ENCODE data around the gene MIF. TPM values are rescaled to one million over a fixed set of nuclear protein-coding genes. Genes with fewer than 3 reads are reported as not detected.

MIF gene
- total and polyA plus RNA-seq, 2 of the 4 experiments (the other 2 are of a cell fraction) = 123 to 530 TPM

- POLR2A ChIA-PET (ENCODE audit: unreplicated experiment) = no interaction called here
- Histone ChIP-seq H3K18ac (ENCODE audit: low read depth, low read length) (no peak overlapping the region), H3K4me3 (ENCODE audit: insufficient read depth, low read depth, low read length) (no peak overlapping the region), H3K9me3 (ENCODE audit: control insufficient read depth, insufficient read depth, low read length) (no peaks in the 10 kb centered on the region), H3K36me3 (ENCODE audit: control insufficient read depth, insufficient read depth, low read length) (peaks cover 10% of the 10 kb centered on the region), H3K79me1 (ENCODE audit: low read depth in 1 of 2, low read length in 2 of 2) (no peaks in the 10 kb centered on the region), H3K4ac (ENCODE audit: low read depth, low read length) (no peak overlapping the region), H2BK20ac (ENCODE audit: low read depth, low read length) (no peak overlapping the region), H3K27me3 (ENCODE audit: control insufficient read depth, insufficient read depth, low read length) (no peaks in the 10 kb centered on the region), H3K23ac (ENCODE audit: low read depth, low read length) (no peak overlapping the region), H3K4me2 (ENCODE audit: low read depth, low read length) (no peak overlapping the region), H2AK9ac (replicated peaks; ENCODE audit: low read depth, low read length, poor library complexity) (no peak overlapping the region), H4K20me1 (ENCODE audit: insufficient read depth, low read length) (no peaks in the 10 kb centered on the region), H2BK15ac (ENCODE audit: low read depth, low read length) (no peak overlapping the region), H3K56ac (ENCODE audit: extremely low read depth, insufficient read depth, low read length) (no peak overlapping the region), H2AFZ (replicated peaks; ENCODE audit: low read length, poor library complexity) (no peak overlapping the region), H3K14ac (replicated peaks; ENCODE audit: low read depth, low read length) (no peak overlapping the region), H3K9me1 (ENCODE audit: insufficient read depth, low read length) (no peaks in the 10 kb centered on the region; the same call in 1 of the 2 replicates), H2BK120ac (ENCODE audit: low read depth, low read length) (no peak overlapping the region), H4K91ac (ENCODE audit: insufficient read depth, low read depth, low read length) (no peak overlapping the region), H2BK5ac (ENCODE audit: low read depth, low read length, poor library complexity, severe bottlenecking) (no peak overlapping the region), H4K5ac (ENCODE audit: low read depth, low read length) (no peak overlapping the region), H3K27ac (ENCODE audit: insufficient read depth, low read length) (no peak overlapping the region), H4K8ac (ENCODE audit: low read depth in 2 of 2, low read length in 2 of 2) (no peak overlapping the region), H3K4me1 (ENCODE audit: control insufficient read depth, insufficient read depth, low read length) (no peaks in the 10 kb centered on the region), H3K9ac (ENCODE audit: low read depth, low read length) (no peak overlapping the region), H2AK5ac (ENCODE audit: low read depth, low read length) (no peak overlapping the region)
- DNase-seq (no peak), ATAC-seq (ENCODE audit: low read depth) (no peak)
- no CpG with 5 or more reads among the region's 4 CpGs for WGBS, 2 experiments (ENCODE audit: extremely low coverage in 2 of 2, insufficient read length in 1 of 2)
- in situ Hi-C loops (cut with MboI; ENCODE audit: low sequenced_read_pairs) (no loop called here), intact Hi-C loops (cut with micrococcal nuclease) (loop anchor here (10.0 kb wide), 1 partner anchor 86 kb away; no protein-coding TSS in a partner anchor), dilution Hi-C loops (cut with HindIII; ENCODE audit: low sequenced_read_pairs, unreplicated experiment) (no loop called here)
- CTCF ChIA-PET = no interaction called here
- no peak for TF ChIP-seq SMC3 (IDR thresholded peaks at IDR 0.05; ENCODE audit: low read depth, low read length)
- TF ChIP-seq RAD21 (IDR thresholded peaks at IDR 0.05; ENCODE audit: low read length) = no peak
- no peak for TF ChIP-seq CEBPB (IDR thresholded peaks at IDR 0.05; ENCODE audit: low read depth, low read length)
- TF ChIP-seq USF2 (IDR thresholded peaks at IDR 0.05; ENCODE audit: low read depth, low read length) = no peak
- TF ChIP-seq BHLHE40 (IDR thresholded peaks at IDR 0.05; ENCODE audit: low read depth, low read length) = no peak
- TF ChIP-seq MXI1 (IDR thresholded peaks at IDR 0.05; ENCODE audit: borderline replicate concordance, low read depth, low read length) = no peak
- no peak for TF ChIP-seq ELK1 (IDR thresholded peaks at IDR 0.05; ENCODE audit: borderline replicate concordance, low read depth, low read length)
- TF ChIP-seq RFX5 (IDR thresholded peaks at IDR 0.05; ENCODE audit: low read depth, low read length) = no peak
- no peak for TF ChIP-seq CTCF (conservative IDR thresholded peaks at IDR 0.05; ENCODE audit: low read depth, low read length)
- no peak for TF ChIP-seq RCOR1 (IDR thresholded peaks at IDR 0.05; ENCODE audit: insufficient replicate concordance, low read length)
- TF ChIP-seq NFE2L2 (IDR thresholded peaks at IDR 0.05; ENCODE audit: low read depth, low read length) = no peak
- TF ChIP-seq POLR2A (IDR thresholded peaks at IDR 0.05; ENCODE audit: low read depth, low read length) = no peak
- no peak for TF ChIP-seq MAFK (IDR thresholded peaks at IDR 0.05; ENCODE audit: low read depth, low read length)
- no peak for TF ChIP-seq FOS (IDR thresholded peaks at IDR 0.05; ENCODE audit: low read depth, low read length)
- no peak for TF ChIP-seq MAZ (IDR thresholded peaks at IDR 0.05; ENCODE audit: borderline replicate concordance, low read depth, low read length)
- no peak for TF ChIP-seq CHD1 (IDR thresholded peaks at IDR 0.05; ENCODE audit: low read depth, low read length)
- no TSS peak for BruUV-seq (replicated peaks)
Measured at GRCh38 chr22:23868580-23868979, 25.6 kb upstream of the MIF start.
